DMS79 (cell line): ENCODE measurements around the gene THAP6.
"Not testable (repeated sequence)": the region's sequence is repeated elsewhere in the genome, so short reads cannot be mapped to it uniquely, and the experiment has no call there.

Source experiments
- DNase-seq: peaks from one replicate; lab custom pipeline; 2025; lab: John Stamatoyannopoulos, UW

The THAP6 gene, protein sequence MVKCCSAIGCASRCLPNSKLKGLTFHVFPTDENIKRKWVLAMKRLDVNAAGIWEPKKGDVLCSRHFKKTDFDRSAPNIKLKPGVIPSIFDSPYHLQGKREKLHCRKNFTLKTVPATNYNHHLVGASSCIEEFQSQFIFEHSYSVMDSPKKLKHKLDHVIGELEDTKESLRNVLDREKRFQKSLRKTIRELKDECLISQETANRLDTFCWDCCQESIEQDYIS

DNA sequence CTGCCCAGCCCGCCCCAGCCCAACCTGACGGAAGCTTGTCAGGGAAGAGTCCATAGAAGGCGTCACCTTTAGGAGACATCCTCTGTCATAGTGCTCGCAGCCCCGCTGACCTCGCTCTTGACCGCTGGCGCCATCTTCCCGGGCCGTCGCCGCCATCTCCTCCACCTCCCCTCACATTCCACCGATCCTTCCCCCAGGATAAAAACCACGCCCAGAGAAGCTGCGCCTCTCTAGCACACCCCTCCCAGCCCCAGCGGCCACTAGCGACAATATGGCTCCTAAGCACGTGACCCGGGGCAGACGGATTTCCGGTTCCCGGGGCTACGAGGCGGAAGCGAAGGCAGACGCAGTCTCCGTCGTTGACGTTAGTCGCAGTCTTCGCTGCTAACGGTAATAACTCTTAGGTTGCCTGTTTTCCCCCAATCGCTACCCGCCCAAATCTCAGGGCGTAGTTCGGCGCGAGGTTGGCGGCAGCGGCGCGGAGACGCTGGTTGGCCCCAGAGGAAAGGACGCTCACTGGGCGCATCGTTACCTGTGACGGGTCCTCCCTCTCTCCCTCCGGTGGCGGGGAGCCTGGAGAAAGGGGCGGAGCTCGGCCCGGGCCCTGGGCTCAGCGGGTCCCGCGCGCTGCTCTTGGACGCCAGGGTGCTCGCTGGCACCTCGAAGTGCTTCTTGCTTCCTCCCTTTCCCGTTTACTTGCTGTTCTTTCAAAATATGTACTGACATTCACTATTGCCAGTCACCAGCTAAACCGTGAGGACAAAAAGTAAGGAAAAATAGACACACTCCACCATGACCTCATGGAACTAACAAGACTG is at the start of gene THAP6, which contains the start of gene RCHY1:
TSS of gene THAP6 (plus strand) at position 343 of the 818 bp plus-strand sequence. CDS start 980 bp downstream, outside the sequence.
TSS of gene RCHY1 (minus strand) at position 273 of the 818 bp plus-strand sequence. CDS start at position 156, 117 bp downstream.
- peak; percentile 95 for DNase-seq

DNA sequence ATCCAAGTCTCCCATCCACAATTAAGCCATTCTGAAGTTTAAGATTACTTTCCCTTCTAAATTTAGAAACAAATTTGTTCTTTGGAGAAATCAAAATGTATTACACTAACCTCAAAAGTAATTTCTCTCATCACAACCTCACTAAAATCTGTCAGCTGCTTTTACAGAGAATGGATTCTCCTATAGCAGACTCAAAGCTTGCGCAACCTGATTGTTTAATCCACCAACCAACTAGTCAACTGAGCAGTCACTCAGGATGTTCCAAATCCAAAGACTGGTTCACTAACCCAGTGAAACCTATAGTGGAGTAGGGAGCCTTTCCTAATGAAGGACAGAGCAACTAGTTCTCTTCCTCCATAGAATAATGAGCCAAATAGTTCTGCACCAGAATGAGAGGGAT is 44.4 kb upstream of the THAP6 start:
- no peak for DNase-seq

DNA sequence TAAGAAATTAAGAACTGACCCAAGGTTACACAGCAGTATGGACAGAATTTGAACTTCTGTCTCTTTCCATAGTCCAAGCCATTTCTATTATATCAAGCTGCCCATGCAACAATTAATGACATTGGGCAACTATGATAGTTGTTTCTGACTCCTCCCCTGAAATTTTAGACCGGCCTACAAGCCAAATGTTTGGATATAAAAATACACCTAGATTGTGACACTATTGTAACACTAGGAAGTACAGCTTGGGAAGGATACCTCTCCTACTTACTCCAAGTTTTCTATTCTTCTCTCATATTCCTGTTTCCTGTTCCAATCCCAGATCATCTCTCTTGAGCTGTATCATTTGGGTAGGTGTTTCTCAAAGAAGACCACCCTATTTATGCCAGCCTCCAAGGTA is 43.5 kb upstream of the THAP6 start:
- DNase-seq: no peak

DNA sequence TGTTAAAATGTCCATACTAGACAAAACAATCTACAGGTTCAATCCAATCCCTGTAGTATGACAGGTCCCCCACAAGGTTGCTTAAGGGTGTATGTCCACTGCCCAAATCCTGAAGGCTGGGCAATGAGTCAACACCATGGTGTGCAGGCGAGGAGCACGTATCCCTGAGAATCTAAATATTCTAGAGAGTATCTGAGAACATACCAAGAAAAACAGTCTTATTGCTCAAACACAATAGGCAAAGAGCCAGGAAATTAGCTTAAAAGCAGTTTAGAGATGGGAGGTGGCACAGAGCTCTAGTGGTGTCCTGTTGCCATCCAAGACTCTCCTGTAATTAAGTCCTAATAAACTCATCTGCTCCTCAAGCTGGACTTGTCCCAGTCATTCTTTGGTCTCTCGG is 37.1 kb upstream of the THAP6 start:
- no peak for DNase-seq

DNA sequence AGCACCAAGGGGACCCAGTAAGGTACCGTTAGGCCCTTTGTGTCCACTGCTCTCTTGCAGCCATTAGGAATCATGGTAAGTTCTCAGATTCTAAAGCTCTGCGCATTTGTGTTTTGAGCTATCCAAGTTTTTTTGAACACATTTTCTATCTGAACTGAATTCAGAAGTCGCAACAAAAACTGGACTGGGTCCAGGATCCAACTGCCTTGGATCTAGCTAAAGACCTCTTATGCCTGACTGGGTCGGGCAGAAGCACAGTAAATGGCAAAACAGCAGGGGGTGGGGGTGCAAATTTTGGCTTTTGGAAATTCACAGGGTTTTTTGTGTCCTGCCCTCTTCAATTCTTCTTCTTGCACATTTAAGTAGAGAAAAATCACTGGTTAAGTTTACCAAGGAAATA is 30.1 kb upstream of the THAP6 start:
- no peak for DNase-seq

DNA sequence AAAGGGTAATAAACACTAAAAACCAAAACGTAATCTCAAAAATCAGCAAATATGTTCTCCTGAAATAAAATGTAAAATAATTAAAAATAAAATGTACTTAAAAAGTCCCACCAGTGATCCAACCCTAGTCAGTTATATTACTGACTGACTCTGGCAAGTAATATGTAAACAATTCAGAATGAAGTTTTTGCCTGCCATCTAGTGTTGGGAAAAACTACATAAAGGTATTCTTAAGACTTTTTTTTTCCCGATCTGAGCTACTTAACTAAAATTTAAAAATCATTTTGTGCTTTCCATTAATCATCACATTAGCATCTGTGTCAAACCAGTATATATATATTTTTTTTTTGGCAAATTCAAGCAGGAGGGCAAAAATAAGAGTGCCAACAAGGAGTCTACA is 24.1 kb upstream of the THAP6 start:
- DNase-seq: no peak

DNA sequence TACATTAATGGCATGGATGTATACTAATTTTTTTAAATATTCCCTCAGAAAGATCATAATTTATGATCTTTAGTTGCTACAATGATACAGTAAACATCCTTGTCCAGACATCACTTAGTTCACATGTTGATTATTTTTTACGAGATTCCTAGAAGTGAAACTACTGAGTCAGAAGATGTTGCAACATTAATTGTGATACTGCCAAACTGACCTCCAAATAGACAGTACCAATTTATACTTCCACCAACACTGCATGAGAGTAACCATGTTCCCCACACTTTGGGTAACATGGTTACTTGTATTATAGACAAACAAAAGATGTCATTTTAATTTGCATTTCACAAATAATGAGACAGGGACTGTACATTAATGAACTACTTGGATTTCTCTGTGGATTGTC is 19.7 kb upstream of the THAP6 start:
- no peak for DNase-seq

DNA sequence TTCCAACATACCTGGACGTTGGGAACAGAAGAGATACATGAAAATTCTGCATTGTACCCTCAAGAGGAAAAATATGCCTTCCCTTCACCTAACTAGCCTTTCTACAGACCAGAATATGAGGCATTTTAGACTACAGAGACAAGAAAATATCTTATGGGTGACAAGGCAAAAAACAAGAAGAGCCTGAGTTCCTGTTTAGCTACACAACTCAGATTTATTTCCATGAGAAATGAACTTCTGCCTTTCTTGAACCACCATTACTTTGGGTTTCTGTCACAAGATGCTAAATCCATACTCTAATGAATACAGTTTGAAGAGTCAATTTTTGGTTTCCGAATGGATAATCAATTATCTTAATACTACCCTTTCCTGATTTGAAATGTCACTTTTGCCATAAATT is 18.8 kb upstream of the THAP6 start:
- DNase-seq: no peak

DNA sequence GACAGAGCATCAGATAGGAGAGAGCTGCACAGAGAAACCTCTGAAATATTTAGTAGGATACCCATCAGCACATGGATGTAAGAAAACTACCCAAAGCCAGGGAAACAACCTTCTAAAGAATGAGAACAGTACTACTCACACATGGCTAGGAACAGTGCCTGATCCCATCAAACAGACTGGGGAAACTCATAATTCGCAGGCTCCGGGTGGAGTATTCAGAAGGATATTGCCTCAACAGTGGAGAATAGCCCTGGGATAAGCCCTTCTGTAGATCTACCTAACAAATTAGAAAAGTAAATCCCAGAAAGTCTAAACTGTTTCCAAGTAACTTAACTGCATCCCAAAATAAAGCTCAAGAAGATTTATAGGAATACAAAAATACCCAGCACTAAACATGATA is 17.9 kb upstream of the THAP6 start:
- DNase-seq: no peak

DNA sequence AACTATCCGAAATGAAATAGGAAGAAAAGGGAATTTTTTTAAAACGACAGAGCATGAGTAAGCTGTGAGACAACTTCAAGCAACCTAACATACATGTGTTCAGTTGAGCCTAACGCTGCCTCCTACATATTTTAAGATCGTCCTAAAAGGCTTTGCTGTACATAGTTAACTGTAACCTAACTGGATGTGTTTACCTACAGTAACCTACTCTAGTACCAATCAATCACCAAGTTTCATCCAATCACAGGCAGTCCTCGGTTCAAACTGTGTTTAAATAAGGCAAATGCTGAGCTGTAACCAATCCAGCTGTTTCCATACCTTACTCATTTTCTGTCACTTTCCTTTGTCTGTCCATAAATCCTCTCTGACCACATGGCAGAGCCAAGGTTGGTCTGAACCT is 17.1 kb upstream of the THAP6 start:
- no peak for DNase-seq

DNA sequence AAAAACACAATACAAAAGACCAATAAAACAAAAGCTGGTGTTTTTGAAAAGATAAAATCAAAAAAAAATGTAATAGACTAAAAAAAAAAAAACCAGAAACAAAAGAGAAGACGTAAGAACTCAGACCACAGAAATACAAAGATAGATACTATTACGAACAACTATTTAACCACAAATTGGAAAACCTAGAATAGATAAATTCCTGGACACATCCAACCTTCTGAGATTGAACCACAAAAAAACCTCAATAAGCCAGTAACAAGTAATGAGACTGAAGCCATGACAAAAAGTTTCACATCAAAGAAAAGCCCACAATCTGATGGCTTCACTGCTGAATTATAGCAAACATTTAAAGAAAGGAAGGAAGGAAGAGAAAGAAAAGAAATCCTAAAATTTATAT is 16.2 kb upstream of the THAP6 start:
- DNase-seq: no peak

DNA sequence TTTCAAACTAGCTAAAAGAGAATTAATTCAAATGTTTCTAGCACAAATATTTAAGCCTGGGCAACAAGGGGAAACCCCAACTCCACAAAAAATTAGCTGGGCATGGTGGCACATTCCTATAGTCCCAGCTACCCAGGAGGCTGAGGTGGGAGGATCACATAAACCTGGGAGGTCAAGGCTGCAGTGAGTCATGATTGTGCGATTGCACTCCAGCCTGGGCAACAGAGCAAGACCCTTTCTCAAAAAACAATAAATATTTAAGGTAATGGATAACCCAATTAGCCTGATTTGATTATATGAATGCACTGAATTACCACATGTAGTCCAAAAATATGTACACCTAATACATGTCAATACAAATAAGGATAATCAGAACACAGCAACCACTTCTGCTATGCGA is 14.4 kb upstream of the THAP6 start:
- DNase-seq: no peak

DNA sequence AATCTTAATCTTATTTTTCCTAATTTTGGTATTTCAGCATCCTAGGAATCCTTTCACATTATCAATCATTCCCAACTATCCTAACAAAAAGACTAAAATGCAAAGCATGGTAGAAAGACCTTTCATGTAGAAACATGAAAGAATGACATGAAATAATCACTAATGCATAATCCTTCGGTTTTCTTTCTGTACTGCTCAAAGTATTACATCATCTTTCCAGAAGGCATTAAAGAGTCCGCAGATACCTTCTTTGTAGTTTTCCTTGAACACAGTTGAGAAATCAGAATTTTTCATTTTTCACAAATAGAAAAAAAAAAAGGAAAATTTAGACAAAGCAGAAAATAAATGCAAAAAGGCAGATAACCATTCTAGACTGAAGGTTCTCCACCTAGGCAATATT is 11.6 kb upstream of the THAP6 start:
- DNase-seq: no peak

DNA sequence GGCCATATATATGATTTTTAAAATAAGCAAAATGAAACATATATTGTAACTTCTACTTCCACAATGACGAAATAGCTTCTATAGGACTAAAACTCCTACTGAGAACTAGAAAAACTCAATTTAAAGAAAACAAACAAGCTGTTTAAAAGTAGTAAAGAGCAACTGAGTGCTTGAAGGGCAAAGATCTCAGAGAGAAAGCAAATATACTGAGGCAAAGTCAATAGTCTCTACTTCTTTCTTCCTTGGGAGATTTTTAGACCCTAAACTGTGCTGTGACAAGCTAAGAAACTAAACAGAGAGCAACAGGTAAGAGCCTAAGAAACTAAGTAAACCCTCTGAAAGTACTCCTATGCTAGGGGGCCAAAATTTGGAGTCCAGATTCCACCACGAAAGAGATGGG is 8.6 kb upstream of the THAP6 start:
- no peak for DNase-seq

DNA sequence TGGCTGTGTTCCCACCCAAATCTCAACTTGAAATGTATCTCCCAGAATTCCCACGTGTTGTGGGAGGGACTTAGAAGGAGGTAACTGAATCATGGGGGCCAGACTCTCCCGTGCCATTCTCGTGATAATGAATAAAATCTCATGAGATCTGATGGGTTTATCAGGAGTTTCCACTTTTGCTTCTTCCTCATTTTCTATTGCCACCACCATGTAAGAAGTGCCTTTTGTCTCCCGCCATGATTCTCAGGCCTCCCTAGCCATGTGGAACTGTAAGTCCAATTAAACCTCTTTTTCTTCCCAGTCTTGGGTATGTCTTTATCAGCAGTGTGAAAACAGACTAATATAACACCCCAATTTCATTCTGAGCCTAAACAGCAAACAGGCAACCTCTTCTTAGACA is 4.7 kb upstream of the THAP6 start:
- DNase-seq: not testable (repeated sequence)

DNA sequence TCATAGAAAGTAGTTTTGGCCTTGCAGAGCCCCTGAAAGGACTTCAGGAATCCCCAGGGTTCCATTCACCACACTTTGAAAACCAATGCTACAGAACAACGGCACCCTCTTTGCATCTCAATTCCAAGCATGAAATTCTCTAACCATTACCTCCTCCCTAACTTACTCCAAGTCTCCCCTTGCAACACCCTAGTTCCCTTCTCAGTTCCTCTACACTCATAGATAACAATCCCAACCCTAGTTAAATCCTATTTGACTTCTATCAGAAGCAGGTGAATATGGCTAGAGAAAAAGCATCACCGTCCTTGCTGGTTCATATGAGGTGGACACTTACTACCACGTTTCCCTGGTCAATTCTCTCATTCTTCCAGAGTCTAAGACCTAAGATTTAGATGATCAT is 2.4 kb upstream of the THAP6 start:
- DNase-seq: no peak

DNA sequence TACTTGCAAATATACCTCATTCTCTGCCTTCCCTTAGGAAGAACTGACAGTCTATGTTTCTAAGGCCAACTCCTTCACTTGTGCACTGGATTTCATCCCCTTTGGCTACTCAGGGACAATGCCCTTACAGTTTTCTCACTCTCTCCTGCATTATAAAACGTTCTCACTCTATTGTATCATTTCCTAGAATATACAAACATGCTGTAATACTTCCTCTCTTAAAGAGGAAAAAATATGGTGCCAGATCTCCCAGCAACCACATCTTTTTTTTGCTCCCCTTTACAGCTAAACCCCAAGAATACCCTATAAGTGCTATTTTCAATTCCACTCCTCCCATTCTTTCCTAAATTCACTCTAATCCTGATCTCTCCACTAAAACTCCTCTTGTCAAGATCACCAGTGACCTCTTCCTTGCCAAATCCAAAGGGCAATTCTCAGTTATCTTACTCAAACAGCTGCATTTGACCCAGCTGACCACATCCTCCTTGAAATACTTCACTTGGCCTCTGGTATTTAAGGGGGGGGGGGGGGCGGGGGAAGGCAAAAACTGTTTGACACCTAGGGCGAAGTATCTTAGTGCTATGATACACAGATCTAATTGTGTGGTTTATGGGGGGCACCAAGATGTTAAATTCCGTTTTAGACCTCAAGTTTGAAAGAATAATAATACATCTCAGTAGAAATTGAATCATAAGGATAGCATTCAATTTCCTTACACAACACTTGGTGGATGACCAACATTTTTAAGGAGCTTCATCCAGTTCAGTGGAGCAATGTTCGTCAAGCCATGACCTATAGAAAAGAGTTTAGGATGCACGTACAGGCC is 1.7 kb upstream of the THAP6 start:
- no peak for DNase-seq

DNA sequence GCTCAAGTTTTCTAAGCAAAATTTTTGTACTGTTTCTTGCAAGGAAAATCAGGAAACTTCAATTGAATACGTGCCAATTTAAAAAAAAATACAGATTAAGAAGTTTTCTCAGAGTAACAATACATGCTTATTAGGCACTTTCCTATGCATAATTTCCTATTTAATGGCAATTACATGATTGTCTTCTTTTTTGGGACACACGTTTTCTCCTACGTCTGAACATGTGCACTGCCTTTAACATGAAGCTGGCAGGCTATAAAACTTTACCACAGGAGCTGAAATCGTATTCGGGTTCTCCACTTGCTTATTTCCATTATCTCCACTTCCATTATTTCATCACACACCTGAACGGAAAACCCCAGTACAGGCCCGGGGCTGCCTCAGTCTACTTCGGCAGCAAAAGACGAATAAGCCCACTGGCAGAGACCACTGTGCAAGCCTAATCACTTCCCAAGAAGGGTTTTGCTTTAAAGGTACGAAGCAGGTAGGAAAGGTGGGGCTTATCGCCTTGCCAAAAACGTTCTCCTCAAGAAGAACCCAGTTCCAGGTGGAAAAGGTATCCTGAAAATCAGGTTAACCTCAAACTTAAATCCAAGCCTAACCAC is 645 bp upstream of the THAP6 start:
- no peak for DNase-seq

DNA sequence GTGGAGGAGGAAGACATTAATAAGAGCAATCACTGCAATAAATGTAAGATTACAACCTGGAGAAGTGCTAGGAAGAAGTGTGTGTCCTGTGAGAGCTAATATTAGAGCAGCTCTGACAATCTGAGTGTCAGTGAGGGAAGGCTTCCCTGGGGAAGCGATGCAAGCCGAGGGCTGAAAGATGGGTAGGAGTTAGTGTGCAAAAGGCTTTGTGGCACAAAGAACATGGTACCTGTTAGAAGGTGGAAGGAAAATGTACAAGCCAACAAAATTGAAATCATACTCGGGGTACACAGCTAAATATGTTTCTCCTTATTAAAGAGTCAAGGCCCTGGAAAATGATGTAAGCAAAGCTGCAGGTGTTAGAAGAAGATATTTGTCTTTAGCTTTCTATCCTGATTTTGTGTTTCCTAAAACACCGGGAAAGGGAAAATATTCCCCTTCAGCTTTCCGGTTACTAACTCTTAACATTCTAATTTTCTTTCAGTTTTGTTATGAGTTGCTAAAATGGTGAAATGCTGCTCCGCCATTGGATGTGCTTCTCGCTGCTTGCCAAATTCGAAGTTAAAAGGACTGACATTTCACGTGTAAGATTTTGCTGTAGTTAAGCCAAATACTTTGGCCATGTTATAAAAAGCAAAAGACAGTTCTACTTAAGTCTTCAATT is 808 bp downstream of the THAP6 start:
- no peak for DNase-seq

DNA sequence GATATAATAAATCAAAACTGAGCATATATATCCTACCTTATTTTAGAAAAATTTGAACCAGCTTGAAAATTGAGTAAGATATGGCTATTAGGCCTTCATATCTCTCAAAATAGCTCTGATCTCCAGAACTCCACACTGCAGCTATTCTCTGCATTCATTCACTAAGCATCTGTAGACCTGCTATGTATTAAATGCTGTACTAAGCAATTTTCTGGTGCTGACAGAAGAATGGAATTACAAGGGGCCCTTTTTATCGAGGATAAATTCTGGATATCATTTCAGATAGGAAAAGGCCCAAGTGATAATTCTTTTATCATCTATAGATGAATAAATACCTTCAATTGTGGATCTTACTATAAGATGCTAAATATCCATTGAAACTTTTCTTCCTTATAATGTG is 1.9 kb downstream of the THAP6 start:
- DNase-seq: no peak

DNA sequence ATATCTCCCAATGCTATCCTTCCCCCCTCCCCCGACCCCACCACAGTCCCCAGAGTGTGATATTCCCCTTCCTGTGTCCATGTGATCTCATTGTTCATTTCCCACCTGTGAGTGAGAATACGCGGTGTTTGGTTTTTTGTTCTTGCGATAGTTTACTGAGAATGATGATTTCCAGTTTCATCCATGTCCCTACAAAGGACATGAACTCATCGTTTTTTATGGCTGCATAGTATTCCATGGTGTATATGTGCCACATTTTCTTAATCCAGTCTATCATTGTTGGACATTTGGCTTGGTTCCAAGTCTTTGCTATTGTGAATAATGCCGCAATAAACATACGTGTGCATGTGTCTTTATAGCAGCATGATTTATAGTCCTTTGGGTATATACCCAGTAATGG is 5.2 kb downstream of the THAP6 start:
- not testable (repeated sequence) for DNase-seq

DNA sequence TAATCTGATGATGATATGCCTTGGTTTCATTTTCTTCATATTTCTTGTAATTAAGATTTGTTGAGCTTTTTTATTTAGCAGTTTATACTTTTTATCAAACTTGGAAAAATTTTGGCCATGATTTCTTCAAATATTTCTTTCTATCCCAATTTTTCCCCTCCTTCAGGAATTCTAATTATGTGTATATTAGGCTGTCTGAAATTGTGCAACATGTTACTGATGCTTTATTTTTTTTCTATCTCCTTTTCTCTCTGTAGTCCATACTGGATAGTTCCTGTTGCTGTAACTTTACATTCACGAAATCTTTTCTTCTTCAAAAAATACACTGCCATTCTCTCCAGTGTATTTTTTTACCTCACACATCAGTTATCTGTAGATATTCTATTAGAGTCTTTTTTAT is 10.8 kb downstream of the THAP6 start:
- no peak for DNase-seq
